GM12891 (cell line): ENCODE measurements around the gene MARVELD2.
"Not testable (repeated sequence)": the region's sequence is repeated elsewhere in the genome, so short reads cannot be mapped to it uniquely, and the experiment has no call there.

ENCODE experiments used
- POLR2A ChIP-seq: IDR thresholded peaks from 2 replicates; pipeline ENCODE4 v1.6.1; 2011; ENCODE audit warnings: low read depth, low read length, control low read depth
- POLR2AphosphoS5 ChIP-seq: IDR thresholded peaks from 2 replicates; pipeline ENCODE4 v1.6.1; 2011; ENCODE audit warnings: low read depth, low read length, control low read depth
- POU2F2 ChIP-seq: IDR thresholded peaks from 2 replicates; pipeline ENCODE4 v1.6.1; 2011; ENCODE audit warnings: low read depth, mild to moderate bottlenecking, control low read depth, low read length, moderate library complexity
- SPI1 ChIP-seq: IDR thresholded peaks from 2 replicates; pipeline ENCODE4 v1.6.1; 2011; ENCODE audit warnings: low read depth, low read length, control low read depth
- TAF1 ChIP-seq: IDR thresholded peaks from 2 replicates; pipeline ENCODE4 v1.6.1; 2011; ENCODE audit warnings: low read depth, low read length, control low read depth

DNA sequence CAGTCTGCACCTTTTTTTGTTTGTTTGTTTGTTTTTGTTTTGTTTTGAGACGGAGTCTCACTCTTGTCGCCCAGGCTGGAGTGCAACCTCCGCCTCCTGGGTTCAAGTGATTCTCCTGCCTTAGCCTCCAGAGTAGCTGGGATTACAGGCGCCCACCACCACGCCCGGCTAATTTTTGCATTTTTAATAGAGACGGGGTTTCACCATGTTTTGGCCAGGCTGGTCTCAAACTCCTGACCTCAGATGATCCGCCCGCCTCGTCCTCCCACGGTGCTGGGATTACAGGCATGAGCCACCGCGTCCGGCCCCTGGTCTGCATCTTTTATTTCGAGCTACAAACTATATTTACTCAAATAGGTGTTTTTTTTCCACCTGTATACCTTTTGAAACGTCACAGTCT, 44.6 kb upstream of the MARVELD2 start:
- TF ChIP-seq POLR2AphosphoS5, POLR2A, TAF1, SPI1, POU2F2: not testable (repeated sequence)
